Upper lobe of left lung (tissue), 6 donors: ENCODE results near the gene CHST13. TPM values are rescaled to one million over a fixed set of nuclear protein-coding genes. Genes with fewer than 3 reads are reported as not detected.
A peak's percentile ranks its signal among the peaks of the same experiment; 100 is the strongest.

Source experiments
- ATAC-seq, 2 donors: fragments of 200-7000 bp; cut with Tn5 transposase; one replicate each; pipeline ENCODE4 v1.9.1; 2022; ENCODE audit warnings: mild to moderate bottlenecking in 2 of 2, moderate library complexity in 2 of 2; ENCODE audit not compliant: low FRiP score in 2 of 2
- DNase-seq, 2 donors: peaks; one replicate each; pipeline ENCODE4 v3.0.0-alpha.2; 2019 to 2020
- H3K27ac ChIP-seq, 4 donors: fragments of 200-600 bp; sonication (generic); one replicate each; pipeline ENCODE4 v1.5.1; 2016 to 2019
- H3K27me3 ChIP-seq, 4 donors: fragments of 200-600 bp; sonication (generic); one replicate each; pipeline ENCODE4 v1.5.1; 2017 to 2019
- H3K36me3 ChIP-seq, 4 donors: fragments of 200-600 bp; sonication (generic); one replicate each; pipeline ENCODE4 v1.5.1; 2016 to 2019
- H3K4me1 ChIP-seq, 4 donors: fragments of 200-600 bp; sonication (generic); one replicate each; pipeline ENCODE4 v1.5.1; 2018 to 2019
- H3K4me3 ChIP-seq, 4 donors: fragments of 200-600 bp; sonication (generic); one replicate each; pipeline ENCODE4 v1.5.1; 2017 to 2019; ENCODE audit warnings: mild to moderate bottlenecking in 2 of 4, moderate library complexity in 1 of 4
- H3K9me3 ChIP-seq, 4 donors: fragments of 200-600 bp; sonication (generic); one replicate each; pipeline ENCODE4 v1.5.1; 2018 to 2019
- CTCF ChIP-seq, 6 experiments: fragments of 450-650 bp in 4 of 6; fragments of 200-600 bp in 2 of 6; sonication (generic) in 2 of 6; IDR thresholded peaks; one replicate each; pipeline ENCODE4 v1.5.1; 2016 to 2019; ENCODE audit warnings: antibody characterized with exemption in 6 of 6
- EP300 ChIP-seq, 4 donors: sonication (generic); formaldehyde crosslinking; IDR thresholded peaks; one replicate each; pipeline ENCODE4 v1.5.1; 2017; ENCODE audit warnings: antibody characterized with exemption in 4 of 4, control low read depth in 2 of 4
- POLR2A ChIP-seq, 4 donors: fragments of 450-650 bp; IDR thresholded peaks; one replicate each; pipeline ENCODE4 v1.5.1; 2016 to 2017; ENCODE audit warnings: antibody characterized with exemption in 4 of 4, mild to moderate bottlenecking in 2 of 4
- POLR2AphosphoS5 ChIP-seq, 2 donors: sonication (generic); formaldehyde crosslinking; IDR thresholded peaks; one replicate each; pipeline ENCODE4 v1.5.1; 2017; ENCODE audit warnings: antibody characterized with exemption in 2 of 2
- WGBS, 2 donors: methylation state at CpG; one replicate each; pipeline ENCODE4 v1.1.5; 2017 to 2018; 5-methylcytosine and 5-hydroxymethylcytosine counted together
- total RNA-seq, 6 donors: library from RNA; depleted of rRNA in 4 of 6; stranded (reverse); fragments of >200 nt in 4 of 6; gene quantifications; one replicate each; pipeline versions ENCODE4 v1.1.0 to v1.2.1, GENCODE V29; 2016 to 2021
- donor health status: DM: no; HTN: no; CAD: no; lungs with moderate emphysema.
- donor health status: DM: no; HTN: yes; CAD: no; lungs with severe emphysema.

Gene CHST13
- total RNA-seq, 6 donors from 2014 or later, result 0.57 to 3.1 (median 2.0) TPM; not detected in 2

- no peaks in the 10 kb centered on the region for H3K9me3 ChIP-seq
- ATAC-seq (no peak), DNase-seq (peak; percentile 12 to 18)
- H3K27me3 ChIP-seq, result peaks cover 0 to 13% (median 3%) of the 10 kb centered on the region in 4 donors
- H3K4me1 ChIP-seq, result peaks cover 0 to 20% (median 8%) of the 10 kb centered on the region in 4 donors
- WGBS, 2 donors, result 96% methylated on average over 10 of the region's 10 CpGs
- TF ChIP-seq POLR2A (IDR thresholded peaks at IDR 0.05) (no peak), CTCF (IDR thresholded peaks at IDR 0.05) (no peak), POLR2AphosphoS5 (IDR thresholded peaks at IDR 0.05) (no peak), EP300 (IDR thresholded peaks at IDR 0.05) (no peak)
- H3K27ac ChIP-seq, result no peak overlapping the region
- no peak overlapping the region for H3K4me3 ChIP-seq
- no peaks in the 10 kb centered on the region for H3K36me3 ChIP-seq
Observed at GRCh38 chr3:126539558-126540250, 15.7 kb downstream of the CHST13 start.

GRCh38 chr3:126540342-126540849 lies 16.4 kb downstream of the CHST13 start:
- H3K4me3 ChIP-seq, result no peak overlapping the region
- peak; percentile 4 to 58 for ATAC-seq
- H3K9me3 ChIP-seq, result no peaks in the 10 kb centered on the region
- peak overlapping the region in 1 of 4 donors; percentile 35 for H3K27ac ChIP-seq
- peak in 1 of 2 donors; percentile 47 for DNase-seq
- H3K27me3 ChIP-seq, result peaks cover 0 to 13% (median 3%) of the 10 kb centered on the region in 4 donors
- TF ChIP-seq POLR2AphosphoS5 (IDR thresholded peaks at IDR 0.05) (peak in 1 of 2 donors; percentile 46), POLR2A (IDR thresholded peaks at IDR 0.05) (peak in 1 of 4 donors; percentile 14), CTCF (IDR thresholded peaks at IDR 0.05) (no peak)
- peaks cover 0 to 20% (median 8%) of the 10 kb centered on the region in 4 donors for H3K4me1 ChIP-seq
- 32 to 35% methylated on average over 9 of the region's 9 CpGs for WGBS, 2 donors
- no peaks in the 10 kb centered on the region for H3K36me3 ChIP-seq

GRCh38 chr3:126540951-126541627 lies 17.1 kb downstream of the CHST13 start:
- TF ChIP-seq CTCF (IDR thresholded peaks at IDR 0.05) (no peak), POLR2A (IDR thresholded peaks at IDR 0.05) (no peak), POLR2AphosphoS5 (IDR thresholded peaks at IDR 0.05) (no peak), EP300 (IDR thresholded peaks at IDR 0.05) (no peak)
- DNase-seq (peak; percentile 10 to 19), ATAC-seq (no peak)
- no peaks in the 10 kb centered on the region for H3K9me3 ChIP-seq
- H3K4me1 ChIP-seq, result peaks cover 0 to 20% (median 8%) of the 10 kb centered on the region in 4 donors
- 63 to 70% methylated on average over 24 of the region's 24 CpGs for WGBS, 2 donors
- peak overlapping the region in 1 of 4 donors; percentile 35 for H3K27ac ChIP-seq
- peaks cover 0 to 13% (median 3%) of the 10 kb centered on the region in 4 donors for H3K27me3 ChIP-seq
- H3K36me3 ChIP-seq, result no peaks in the 10 kb centered on the region
- no peak overlapping the region for H3K4me3 ChIP-seq

- Histone ChIP-seq H3K36me3 (no peaks in the 10 kb centered on the region), H3K27me3 (peaks cover 0 to 13% (median 3%) of the 10 kb centered on the region in 4 donors), H3K9me3 (no peaks in the 10 kb centered on the region), H3K27ac (no peak overlapping the region), H3K4me1 (peaks cover 0 to 20% (median 8%) of the 10 kb centered on the region in 4 donors), H3K4me3 (no peak overlapping the region)
- no peak for TF ChIP-seq POLR2AphosphoS5 (IDR thresholded peaks at IDR 0.05)
- TF ChIP-seq CTCF (IDR thresholded peaks at IDR 0.05), result no peak
- TF ChIP-seq POLR2A (IDR thresholded peaks at IDR 0.05), result no peak
- no peak for TF ChIP-seq EP300 (IDR thresholded peaks at IDR 0.05)
- peak; percentile 18 to 82 for DNase-seq
- WGBS, 2 donors, result 67 to 75% methylated on average over 49 to 95 of the region's 101 CpGs
- ATAC-seq, result no peak
Observed at GRCh38 chr3:126541628-126542339, 17.8 kb downstream of the CHST13 start.
